GM19452 (cell line): Measurements from ENCODE around the gene RANBP1.

Experiments used
- ATAC-seq: cut with Tn5 transposase; IDR thresholded peaks from one replicate; pipeline ENCODE4 v1.9.1; 2021; ENCODE audit not compliant: unreplicated experiment

The RANBP1 gene

GRCh38 chr22:20167643-20168322 is 51.9 kb downstream of the RANBP1 start:
- ATAC-seq: no peak

- ATAC-seq: no peak
Observed at GRCh38 chr22:20169253-20169822, 53.4 kb downstream of the RANBP1 start.

- ATAC-seq: no peak
Observed at GRCh38 chr22:20170170-20170569, 54.3 kb downstream of the RANBP1 start.

GRCh38 chr22:20171288-20172140 is 55.6 kb downstream of the RANBP1 start:
- ATAC-seq: no peak

GRCh38 chr22:20172141-20172613 is 56.3 kb downstream of the RANBP1 start:
- ATAC-seq: no peak

GRCh38 chr22:20173246-20173645 is 57.3 kb downstream of the RANBP1 start:
- ATAC-seq: no peak

GRCh38 chr22:20173772-20174171 is 57.9 kb downstream of the RANBP1 start:
- no peak for ATAC-seq

- ATAC-seq: no peak
Observed at GRCh38 chr22:20174785-20175596, 59.1 kb downstream of the RANBP1 start.

- ATAC-seq: no peak
Observed at GRCh38 chr22:20175597-20175900, 59.6 kb downstream of the RANBP1 start.

GRCh38 chr22:20176421-20177085 is 60.6 kb downstream of the RANBP1 start:
- ATAC-seq: no peak
